ENCODE measurements around the gene LRP2. TPM values are rescaled to one million over a fixed set of nuclear protein-coding genes. Genes with fewer than 3 reads are reported as not detected.

The LRP2 gene
- total and polyA plus RNA-seq, 2 of the 8 experiments (the other 6 are each of a cell fraction or from before 2014, with no cell fraction given) = 2.0 to 2.9 TPM

GRCh38 chr2:169386722-169387121, 24.4 kb upstream of the LRP2 start (continued):
- no peak for TF ChIP-seq CHD7 (IDR thresholded peaks at IDR 0.05; ENCODE audit: insufficient replicate concordance, low read length)
- TF ChIP-seq CREB1 (IDR thresholded peaks at IDR 0.05) = no peak
- TF ChIP-seq CHD2 (IDR thresholded peaks at IDR 0.05; ENCODE audit: low read length) = no peak
- no peak for TF ChIP-seq SP4 (IDR thresholded peaks at IDR 0.05; ENCODE audit: low read length)
- no peak for TF ChIP-seq CTBP2 (IDR thresholded peaks at IDR 0.05; ENCODE audit: borderline replicate concordance, insufficient read depth, insufficient read length, low read length)
- TF ChIP-seq YY1 (IDR thresholded peaks at IDR 0.05; ENCODE audit: low read depth, low read length) = no peak
- TF ChIP-seq SUZ12 (IDR thresholded peaks at IDR 0.05; ENCODE audit: low read length) = no peak
- TF ChIP-seq ZNF274 (IDR thresholded peaks at IDR 0.05; ENCODE audit: borderline replicate concordance, extremely low read depth, low read length) = no peak
- no peak for TF ChIP-seq SIRT6 (IDR thresholded peaks at IDR 0.05; ENCODE audit: low read length)
- no peak for TF ChIP-seq POU5F1 (IDR thresholded peaks at IDR 0.05; ENCODE audit: low read depth, low read length)

Measured in H1 (cell line).